Skin of body (tissue), 2 donors: ENCODE data around the gene TUBA3D. TPM values are rescaled to one million over a fixed set of nuclear protein-coding genes. Genes with fewer than 3 reads are reported as not detected.
"Not testable (repeated sequence)": the region's sequence is repeated elsewhere in the genome, so short reads cannot be mapped to it uniquely, and the experiment has no call there.

Source experiments
- DNase-seq: peaks from one replicate; lab custom pipeline; 2025; lab: John Stamatoyannopoulos, UW
- total RNA-seq: library from RNA; depleted of rRNA; stranded (reverse); fragments of >200 nt; gene quantifications from one replicate; pipeline ENCODE4 v1.2.3, GENCODE V29; 2014

TUBA3D gene
- total RNA-seq = not detected

- DNase-seq = no peak
These were observed at the start of gene TUBA3D for GRCh38 chr2:131475831-131476230. Gene TUBA3D, plus strand, starts transcription at chr2:131476119. Its CDS starts 81 bp downstream, at chr2:131476200.

- DNase-seq = no peak
These were observed 49.2 kb upstream of the TUBA3D start for GRCh38 chr2:131426727-131427126.

GRCh38 chr2:131431336-131431735 is 44.6 kb upstream of the TUBA3D start:
- no peak for DNase-seq

- not testable (repeated sequence) for DNase-seq
These were observed 35.0 kb upstream of the TUBA3D start for GRCh38 chr2:131440742-131441468.

- not testable (repeated sequence) for DNase-seq
These were observed 31.0 kb upstream of the TUBA3D start for GRCh38 chr2:131444736-131445514.

GRCh38 chr2:131445515-131445797 is 30.5 kb upstream of the TUBA3D start:
- not testable (repeated sequence) for DNase-seq

- DNase-seq = no peak
These were observed 30.0 kb upstream of the TUBA3D start for GRCh38 chr2:131445896-131446295.

- DNase-seq = not testable (repeated sequence)
These were observed 27.9 kb upstream of the TUBA3D start for GRCh38 chr2:131447981-131448380.

GRCh38 chr2:131451265-131451949 is 24.5 kb upstream of the TUBA3D start:
- DNase-seq = not testable (repeated sequence)

GRCh38 chr2:131454914-131455313 is 21.0 kb upstream of the TUBA3D start:
- DNase-seq = not testable (repeated sequence)

GRCh38 chr2:131467722-131468121 is 8.2 kb upstream of the TUBA3D start:
- not testable (repeated sequence) for DNase-seq

GRCh38 chr2:131470944-131471343 is 5.0 kb upstream of the TUBA3D start:
- DNase-seq = not testable (repeated sequence)

GRCh38 chr2:131471624-131472023 is 4.3 kb upstream of the TUBA3D start:
- DNase-seq = not testable (repeated sequence)

GRCh38 chr2:131473266-131473665 is 2.7 kb upstream of the TUBA3D start:
- DNase-seq = not testable (repeated sequence)

- not testable (repeated sequence) for DNase-seq
These were observed 444 bp downstream of the TUBA3D start for GRCh38 chr2:131476363-131476762.

- not testable (repeated sequence) for DNase-seq
These were observed 1.3 kb downstream of the TUBA3D start for GRCh38 chr2:131477227-131477626.

GRCh38 chr2:131478074-131478849 is 2.3 kb downstream of the TUBA3D start:
- not testable (repeated sequence) for DNase-seq

GRCh38 chr2:131478850-131479461 is 3.0 kb downstream of the TUBA3D start:
- not testable (repeated sequence) for DNase-seq

GRCh38 chr2:131480351-131480750 is 4.4 kb downstream of the TUBA3D start:
- not testable (repeated sequence) for DNase-seq

- DNase-seq = not testable (repeated sequence)
These were observed 6.7 kb downstream of the TUBA3D start for GRCh38 chr2:131482506-131483155.
